Neuronal stem cell (in vitro differentiated cells): ENCODE measurements around the gene B4GALNT3.

Experiments used
- DNase-seq: peaks from one replicate; pipeline ENCODE4 v3.0.0-alpha.2; 2013; ENCODE audit warnings: low spot score
- H2AFZ ChIP-seq: one replicate; pipeline ENCODE4 v1.6.1; 2013; ENCODE audit warnings: mild to moderate bottlenecking, low read length, inconsistent platforms
- H2AK5ac ChIP-seq: 2 replicates; pipeline ENCODE4 v1.6.1; 2013; ENCODE audit warnings: low read depth, mild to moderate bottlenecking, inconsistent platforms, low read length, moderate library complexity, mixed read lengths
- H2BK120ac ChIP-seq: 2 replicates; pipeline ENCODE4 v1.6.1; 2013; ENCODE audit warnings: low read depth, mild to moderate bottlenecking, inconsistent platforms, low read length, moderate library complexity, mixed read lengths
- H2BK12ac ChIP-seq: one replicate; pipeline ENCODE4 v1.6.1; 2013; ENCODE audit warnings: low read length, inconsistent platforms
- H2BK15ac ChIP-seq: 2 replicates; pipeline ENCODE4 v1.6.1; 2013; ENCODE audit warnings: mild to moderate bottlenecking, low read length, inconsistent platforms, mixed read lengths
- H2BK5ac ChIP-seq: one replicate; pipeline ENCODE4 v1.6.1; 2013; ENCODE audit warnings: inconsistent platforms, mild to moderate bottlenecking, low read length, moderate library complexity
- H3K14ac ChIP-seq: one replicate; pipeline ENCODE4 v1.6.1; 2013; ENCODE audit warnings: low read length, inconsistent platforms
- H3K18ac ChIP-seq: 2 replicates; pipeline ENCODE4 v1.6.1; 2013; ENCODE audit warnings: low read length, inconsistent platforms
- H3K23ac ChIP-seq: 2 replicates; pipeline ENCODE4 v1.6.1; 2013; ENCODE audit warnings: low read depth, mild to moderate bottlenecking, mixed read lengths, low read length, inconsistent platforms; ENCODE audit not compliant: poor library complexity
- H3K27ac ChIP-seq: replicated peaks from 3 replicates; pipeline ENCODE4 v1.5.1; 2013; ENCODE audit warnings: low read length, inconsistent platforms
- H3K27me3 ChIP-seq, 3 experiments: 2 replicates each; pipeline ENCODE4 v1.6.1; 2013; ENCODE audit warnings: low read length in 3 of 3, mild to moderate bottlenecking in 2 of 3, inconsistent platforms in 1 of 3, low read depth in 1 of 3, mixed read lengths in 1 of 3, moderate library complexity in 1 of 3; ENCODE audit not compliant: control insufficient read depth in 3 of 3, insufficient read depth in 3 of 3
- H3K36me3 ChIP-seq, 2 donors: replicated peaks in 1 of 2; 2 replicates each; pipeline ENCODE4 v1.6.1; 2013; ENCODE audit warnings: low read length in 2 of 2; ENCODE audit not compliant: control insufficient read depth in 2 of 2, insufficient read depth in 2 of 2
- H3K4ac ChIP-seq: 2 replicates; pipeline ENCODE4 v1.6.1; 2013; ENCODE audit warnings: inconsistent platforms, mild to moderate bottlenecking, low read length, moderate library complexity
- H3K4me1 ChIP-seq, 2 donors: 1 replicate in 1 of 2; 2 replicates in 1 of 2; pipeline ENCODE4 v1.6.1; 2013; ENCODE audit warnings: low read length in 2 of 2, low read depth in 1 of 2; ENCODE audit not compliant: control insufficient read depth in 2 of 2, insufficient read depth in 1 of 2
- H3K4me2 ChIP-seq: one replicate; pipeline ENCODE4 v1.6.1; 2013; ENCODE audit warnings: mild to moderate bottlenecking, low read length, inconsistent platforms; ENCODE audit not compliant: insufficient read depth, poor library complexity, severe bottlenecking
- H3K4me3 ChIP-seq, 2 donors: 2 replicates each; pipeline ENCODE4 v1.5.1; 2013; ENCODE audit warnings: low read length in 2 of 2, mild to moderate bottlenecking in 2 of 2, inconsistent platforms in 1 of 2, moderate library complexity in 1 of 2
- H3K79me1 ChIP-seq: one replicate; pipeline ENCODE4 v1.6.1; 2013; ENCODE audit warnings: low read depth, mild to moderate bottlenecking, inconsistent platforms, low read length, moderate library complexity
- H3K9ac ChIP-seq: one replicate; pipeline ENCODE4 v1.6.1; 2013; ENCODE audit warnings: mild to moderate bottlenecking, low read depth, low read length, inconsistent platforms; ENCODE audit not compliant: poor library complexity
- H3K9me3 ChIP-seq, 2 donors: replicated peaks in 1 of 2; 2 replicates each; pipeline versions ENCODE3 to v1.6.1; 2013; ENCODE audit warnings: low read length in 2 of 2, mild to moderate bottlenecking in 2 of 2, inconsistent platforms in 1 of 2, low read depth in 1 of 2, mixed read lengths in 1 of 2, moderate library complexity in 1 of 2; ENCODE audit not compliant: control insufficient read depth in 2 of 2, insufficient read depth in 1 of 2
- H4K8ac ChIP-seq: one replicate; pipeline ENCODE4 v1.6.1; 2013; ENCODE audit warnings: low read depth, mild to moderate bottlenecking, inconsistent platforms, low read length, moderate library complexity
- H4K91ac ChIP-seq: one replicate; pipeline ENCODE4 v1.6.1; 2013; ENCODE audit warnings: low read length, low read depth, mild to moderate bottlenecking, inconsistent platforms; ENCODE audit not compliant: poor library complexity
- WGBS, 2 donors: extraction: QIAGEN DNeasy Blood & Tissue Kit; methylation state at CpG; one replicate each; pipeline ENCODE4 v1.1.7; 2013; ENCODE audit warnings: missing lambda C conversion rate in 2 of 2, mixed read lengths in 1 of 2; ENCODE audit not compliant: insufficient read length in 2 of 2, insufficient replicate concordance in 1 of 2; ENCODE audit errors: extremely low coverage in 2 of 2; 5-methylcytosine and 5-hydroxymethylcytosine counted together

The B4GALNT3 gene

GRCh38 chr12:563250-563781 lies 103.6 kb downstream of the B4GALNT3 start:
- Histone ChIP-seq H3K9me3 (no peaks in the 10 kb centered on the region), H2BK5ac (no peak overlapping the region), H2BK15ac (no peak overlapping the region), H3K18ac (no peak overlapping the region), H2AK5ac (no peak overlapping the region), H3K27ac (no peak overlapping the region), H3K4me2 (no peak overlapping the region), H3K9ac (no peak overlapping the region), H3K23ac (peak overlapping the region; percentile 20), H3K79me1 (no peaks in the 10 kb centered on the region), H3K36me3 (peaks cover 0 to 2% of the 10 kb centered on the region in 2 donors), H4K91ac (no peak overlapping the region), H2BK120ac (no peak overlapping the region), H3K27me3 (peaks cover 0 to 39% (median 0%) of the 10 kb centered on the region in 3 experiments), H2AFZ (no peak overlapping the region), H3K14ac (peak overlapping the region; percentile 22), H3K4ac (no peak overlapping the region), H3K4me1 (peaks cover 0 to 8% of the 10 kb centered on the region in 2 donors), H2BK12ac (no peak overlapping the region), H4K8ac (no peak overlapping the region), H3K4me3 (no peak overlapping the region)
- no peak for DNase-seq
- no CpG with 5 or more reads among the region's 8 CpGs for WGBS, 2 donors

- no peak overlapping the region for H2BK5ac ChIP-seq
- H3K4ac ChIP-seq: no peak overlapping the region
- no peak overlapping the region for H4K8ac ChIP-seq
- H2AFZ ChIP-seq: no peak overlapping the region
- no peak overlapping the region for H3K4me2 ChIP-seq
- H4K91ac ChIP-seq: no peak overlapping the region
- no peak overlapping the region for H3K9ac ChIP-seq
- no peak overlapping the region for H2BK120ac ChIP-seq
- no peak overlapping the region for H3K27ac ChIP-seq
- H2BK15ac ChIP-seq: no peak overlapping the region
- H3K4me1 ChIP-seq: peaks cover 0 to 8% of the 10 kb centered on the region in 2 donors
- H2AK5ac ChIP-seq: no peak overlapping the region
- peaks cover 0 to 44% (median 0%) of the 10 kb centered on the region in 3 experiments for H3K27me3 ChIP-seq
- no peak overlapping the region for H2BK12ac ChIP-seq
- no peaks in the 10 kb centered on the region for H3K79me1 ChIP-seq
- H3K36me3 ChIP-seq: peaks cover 0 to 2% of the 10 kb centered on the region in 2 donors
- no peak overlapping the region for H3K4me3 ChIP-seq
- no peaks in the 10 kb centered on the region for H3K9me3 ChIP-seq
- WGBS, 2 donors: no CpG with 5 or more reads among the region's 7 CpGs
- H3K18ac ChIP-seq: no peak overlapping the region
- DNase-seq: no peak
- H3K14ac ChIP-seq: no peak overlapping the region
- H3K23ac ChIP-seq: no peak overlapping the region
These were observed 104.1 kb downstream of the B4GALNT3 start for GRCh38 chr12:563787-564298.

- H2BK120ac ChIP-seq: no peak overlapping the region
- no peaks in the 10 kb centered on the region for H3K9me3 ChIP-seq
- no peak overlapping the region for H2AK5ac ChIP-seq
- H4K8ac ChIP-seq: no peak overlapping the region
- H3K4me3 ChIP-seq: no peak overlapping the region
- H3K9ac ChIP-seq: no peak overlapping the region
- H2BK5ac ChIP-seq: no peak overlapping the region
- no peak overlapping the region for H3K14ac ChIP-seq
- no peaks in the 10 kb centered on the region for H3K36me3 ChIP-seq
- peak overlapping the region; percentile 75 for H3K23ac ChIP-seq
- no peak overlapping the region for H3K27ac ChIP-seq
- no peak overlapping the region for H2BK12ac ChIP-seq
- no peak overlapping the region for H3K4me2 ChIP-seq
- no peak overlapping the region for H3K18ac ChIP-seq
- no peak overlapping the region for H4K91ac ChIP-seq
- DNase-seq: no peak
- no CpG with 5 or more reads among the region's 8 CpGs for WGBS, 2 donors
- peaks cover 0 to 8% of the 10 kb centered on the region in 2 donors for H3K4me1 ChIP-seq
- H3K79me1 ChIP-seq: no peaks in the 10 kb centered on the region
- peaks cover 0 to 49% (median 0%) of the 10 kb centered on the region in 3 experiments for H3K27me3 ChIP-seq
- no peak overlapping the region for H2AFZ ChIP-seq
- H2BK15ac ChIP-seq: peak overlapping the region; percentile 51
- no peak overlapping the region for H3K4ac ChIP-seq
These were observed 105.4 kb downstream of the B4GALNT3 start for GRCh38 chr12:565161-565560.

GRCh38 chr12:565589-566105 lies 105.9 kb downstream of the B4GALNT3 start:
- Histone ChIP-seq H3K9ac (no peak overlapping the region), H3K36me3 (no peaks in the 10 kb centered on the region), H4K8ac (peak overlapping the region; percentile 85), H2AFZ (no peak overlapping the region), H3K4me3 (no peak overlapping the region), H3K18ac (no peak overlapping the region), H3K27ac (no peak overlapping the region), H3K4me2 (no peak overlapping the region), H4K91ac (no peak overlapping the region), H3K4me1 (peaks cover 0 to 8% of the 10 kb centered on the region in 2 donors), H3K9me3 (no peaks in the 10 kb centered on the region), H2BK5ac (no peak overlapping the region), H2BK15ac (peak overlapping the region; percentile 51), H3K14ac (no peak overlapping the region), H3K4ac (peak overlapping the region; percentile 7), H2AK5ac (peak overlapping the region; percentile 29), H2BK120ac (no peak overlapping the region), H3K23ac (peak overlapping the region; percentile 75), H3K79me1 (no peaks in the 10 kb centered on the region), H3K27me3 (peaks cover 0 to 49% (median 0%) of the 10 kb centered on the region in 3 experiments), H2BK12ac (peak overlapping the region; percentile 17)
- no CpG with 5 or more reads among the region's 21 CpGs for WGBS, 2 donors
- no peak for DNase-seq
